Measurements from ENCODE around the gene CAPG.
A peak's percentile ranks its signal among the peaks of the same experiment; 100 is the strongest.

The CAPG gene

GRCh38 chr2:85437488-85438200 lies 27.5 kb upstream of the CAPG start (continued):
- TF ChIP-seq ZNF121 (tag by site-specific recombination; IDR thresholded peaks at IDR 0.05) = no peak
- TF ChIP-seq ZBTB8A (tag by site-specific recombination; IDR thresholded peaks at IDR 0.05) = peak; percentile 67
- no peak for TF ChIP-seq ZNF549 (tag by site-specific recombination; IDR thresholded peaks at IDR 0.05)
- no peak for TF ChIP-seq ZNF423 (tag by site-specific recombination; IDR thresholded peaks at IDR 0.05)
- no peak for TF ChIP-seq ZNF138 (tag by site-specific recombination; IDR thresholded peaks at IDR 0.05; ENCODE audit: borderline replicate concordance)
- no peak for TF ChIP-seq ATF2 (tag by site-specific recombination; IDR thresholded peaks at IDR 0.05; ENCODE audit: low read depth)
- no peak for TF ChIP-seq ZBTB10 (tag by site-specific recombination; IDR thresholded peaks at IDR 0.05)
- TF ChIP-seq ZNF148 (tag by site-specific recombination; IDR thresholded peaks at IDR 0.05; ENCODE audit: borderline replicate concordance) = no peak
- no peak for TF ChIP-seq ZEB2 (tag by site-specific recombination; IDR thresholded peaks at IDR 0.05)
- TF ChIP-seq ZNF560 (tag by site-specific recombination; IDR thresholded peaks at IDR 0.05; ENCODE audit: borderline replicate concordance) = no peak
- no peak for TF ChIP-seq SP7 (tag by site-specific recombination; IDR thresholded peaks at IDR 0.05)
- TF ChIP-seq ZNF704 (tag by site-specific recombination; IDR thresholded peaks at IDR 0.05) = no peak
- no peak for TF ChIP-seq ZNF660 (tag by site-specific recombination; IDR thresholded peaks at IDR 0.05)
- TF ChIP-seq ZNF10 (tag by site-specific recombination; IDR thresholded peaks at IDR 0.05) = no peak
- TF ChIP-seq ZNF677 (tag by site-specific recombination; IDR thresholded peaks at IDR 0.05) = no peak
- TF ChIP-seq ZNF155 (tag by site-specific recombination; IDR thresholded peaks at IDR 0.05) = no peak
- no peak for TF ChIP-seq ZNF366 (tag by site-specific recombination; conservative IDR thresholded peaks at IDR 0.05)
- no peak for TF ChIP-seq ZBTB6 (tag by site-specific recombination; IDR thresholded peaks at IDR 0.05)

Measured in HEK293 (cell line).